Measurements from ENCODE around the gene ERCC1. TPM values are rescaled to one million over a fixed set of nuclear protein-coding genes. Genes with fewer than 3 reads are reported as not detected.

ERCC1 gene
- total and polyA plus RNA-seq, 2 of the 13 experiments (the other 11 are each of a cell fraction or from before 2014, with no cell fraction given): 40.0 to 66.4 TPM

- TF ChIP-seq TBX2 (CRISPR knock-in tag; IDR thresholded peaks at IDR 0.05; ENCODE audit: borderline replicate concordance): no peak
- no peak for TF ChIP-seq MNT (IDR thresholded peaks at IDR 0.05)
- TF ChIP-seq ZNF710 (CRISPR knock-in tag; IDR thresholded peaks at IDR 0.05; ENCODE audit: borderline replicate concordance): no peak
- TF ChIP-seq FIP1L1 (IDR thresholded peaks at IDR 0.05; ENCODE audit: borderline replicate concordance, insufficient read depth, low read depth, low read length): no peak
- TF ChIP-seq ZNF335 (CRISPR knock-in tag; IDR thresholded peaks at IDR 0.05): no peak
- peak; percentile 69; the same call in 1 of the 2 replicates for TF ChIP-seq CHD4 (IDR thresholded peaks at IDR 0.05; ENCODE audit: borderline replicate concordance, low read length)
- no peak for TF ChIP-seq NFE2 (CRISPR knock-in tag; IDR thresholded peaks at IDR 0.05)
- TF ChIP-seq ZNF280B (CRISPR knock-in tag; IDR thresholded peaks at IDR 0.05; ENCODE audit: borderline replicate concordance): no peak
- no peak for TF ChIP-seq MBNL3 (CRISPR knock-in tag; conservative IDR thresholded peaks at IDR 0.05)
- peak; percentile 8; the same call in 1 of the 2 replicates for TF ChIP-seq HNF4G (IDR thresholded peaks at IDR 0.05; ENCODE audit: borderline replicate concordance, low read depth, low read length)
- TF ChIP-seq HNF4G (CRISPR knock-in tag; IDR thresholded peaks at IDR 0.05; ENCODE audit: borderline replicate concordance, low read depth): no peak; the same call in 1 of the 2 replicates
- no peak for TF ChIP-seq ZNF672 (CRISPR knock-in tag; IDR thresholded peaks at IDR 0.05)
- no peak for TF ChIP-seq ZSCAN22 (CRISPR knock-in tag; IDR thresholded peaks at IDR 0.05)
- TF ChIP-seq ZNF776 (CRISPR knock-in tag; IDR thresholded peaks at IDR 0.05): no peak; the same call in 1 of the 2 replicates
- no peak for TF ChIP-seq ZNF225 (CRISPR knock-in tag; IDR thresholded peaks at IDR 0.05)
- TF ChIP-seq ZNF333 (CRISPR knock-in tag; IDR thresholded peaks at IDR 0.05; ENCODE audit: borderline replicate concordance): no peak
- no peak for TF ChIP-seq ARNTL (CRISPR knock-in tag; IDR thresholded peaks at IDR 0.05)
- peak; percentile 54; the same call in 1 of the 2 replicates for TF ChIP-seq HOXA3 (CRISPR knock-in tag; IDR thresholded peaks at IDR 0.05)
- peak; percentile 16; the same call in 1 of the 2 replicates for TF ChIP-seq MAZ (IDR thresholded peaks at IDR 0.05; ENCODE audit: borderline replicate concordance, low read depth, low read length)
- TF ChIP-seq MAZ (CRISPR knock-in tag; IDR thresholded peaks at IDR 0.05; ENCODE audit: low read depth): peak; percentile 28; the same call in 1 of the 2 replicates
- no peak for TF ChIP-seq ZNF503 (CRISPR knock-in tag; IDR thresholded peaks at IDR 0.05)
- no peak for TF ChIP-seq ZNF83 (CRISPR knock-in tag; IDR thresholded peaks at IDR 0.05; ENCODE audit: borderline replicate concordance)
- TF ChIP-seq KAT8 (CRISPR knock-in tag; IDR thresholded peaks at IDR 0.05): peak; percentile 45; the same call in 1 of the 2 replicates
Observed at GRCh38 chr19:45444318-45445041, 20.8 kb upstream of the ERCC1 start (continued).
